Endothelial cell of umbilical vein (primary cell): ENCODE measurements around the gene ETV6. TPM values are rescaled to one million over a fixed set of nuclear protein-coding genes. Genes with fewer than 3 reads are reported as not detected.

Experiments used
- BruUV-seq: library from RNA; stranded (reverse); fragments of 400-500 nt; replicated peaks from 2 replicates; lab custom pipeline; 2021; lab: Mats Ljungman, UMichigan
- CTCF ChIA-PET: fragments of 300-600, 350-600 bp; sonication (Branson Sonifier 250); formaldehyde crosslinking; loops from one replicate; lab custom pipeline; 2021; ENCODE audit warnings: antibody characterized with exemption, inconsistent platforms; lab: Charles Lee
- POLR2A ChIA-PET: fragments of 300-600, 350-600 bp; sonication (Branson Sonifier 250); formaldehyde crosslinking; loops from one replicate; lab custom pipeline; 2021; ENCODE audit warnings: antibody characterized with exemption, inconsistent platforms; lab: Charles Lee
- DNase-seq: peaks from one replicate; pipeline ENCODE4 v3.0.0-alpha.2; 2011; ENCODE audit warnings: low read depth, low spot score
- FAIRE-seq: peaks from 2 replicates; lab custom pipeline; 2011; peaks lifted over from hg19 to GRCh38; lab: Jason Lieb, UNC
- H2AFZ ChIP-seq: 2 replicates; pipeline ENCODE4 v1.6.0; 2012; ENCODE audit warnings: low read depth, low read length, control low read depth, inconsistent platforms
- H3K27ac ChIP-seq: 2 replicates; pipeline ENCODE4 v1.5.1; 2011; ENCODE audit warnings: low read depth, mild to moderate bottlenecking, control low read depth, low read length, moderate library complexity; ENCODE audit not compliant: insufficient read depth
- H3K27me3 ChIP-seq, 2 experiments: 2 replicates each; pipeline versions ENCODE4 v1.6.0 to v1.6.1; 2011; ENCODE audit warnings: low read length in 2 of 2, mixed read lengths in 1 of 2; ENCODE audit not compliant: control insufficient read depth in 2 of 2, insufficient read depth in 2 of 2
- H3K36me3 ChIP-seq, 2 experiments: 2 replicates in 1 of 2; 3 replicates in 1 of 2; pipeline ENCODE4 v1.5.1; 2011; ENCODE audit warnings: low read length in 2 of 2, mild to moderate bottlenecking in 1 of 2, moderate library complexity in 1 of 2; ENCODE audit not compliant: control insufficient read depth in 2 of 2, insufficient read depth in 2 of 2; ENCODE audit errors: extremely low read depth in 1 of 2
- H3K4me1 ChIP-seq: 3 replicates; pipeline ENCODE4 v1.5.1; 2011; ENCODE audit warnings: mild to moderate bottlenecking, low read length; ENCODE audit not compliant: control insufficient read depth, insufficient read depth; ENCODE audit errors: extremely low read depth
- H3K4me2 ChIP-seq: 2 replicates; pipeline ENCODE4 v1.6.1; 2011; ENCODE audit warnings: low read length, control low read depth, mixed read lengths; ENCODE audit not compliant: insufficient read depth
- H3K4me3 ChIP-seq, 3 experiments: fragments of 200-600 bp in 1 of 3; sonication (generic), shearing (Covaris generic) in 1 of 3; replicated peaks in 1 of 3; 2 replicates each; pipeline ENCODE4 v1.5.1; 2011 to 2016; ENCODE audit warnings: control low read depth in 3 of 3, low read length in 3 of 3, mild to moderate bottlenecking in 2 of 3, inconsistent platforms in 1 of 3, low read depth in 1 of 3, moderate library complexity in 1 of 3; ENCODE audit not compliant: insufficient read depth in 1 of 3
- H3K79me2 ChIP-seq: 2 replicates; pipeline ENCODE4 v1.6.0; 2012; ENCODE audit warnings: low read length, inconsistent platforms; ENCODE audit not compliant: control insufficient read depth, insufficient read depth
- H3K9ac ChIP-seq: replicated peaks from 2 replicates; pipeline ENCODE3; 2011; ENCODE audit warnings: low read length, control low read depth; ENCODE audit not compliant: insufficient read depth; ENCODE audit errors: extremely low read depth
- H3K9me1 ChIP-seq: replicated peaks from 3 replicates; pipeline ENCODE4 v1.6.0; 2011; ENCODE audit warnings: mild to moderate bottlenecking, low read length; ENCODE audit not compliant: control insufficient read depth, insufficient read depth; ENCODE audit errors: extremely low read depth
- H3K9me3 ChIP-seq: replicated peaks from 2 replicates; pipeline ENCODE4 v1.5.1; 2012; ENCODE audit warnings: low read length, inconsistent platforms; ENCODE audit not compliant: control insufficient read depth, insufficient read depth
- H4K20me1 ChIP-seq: replicated peaks from 2 replicates; pipeline ENCODE3; 2011; ENCODE audit warnings: mild to moderate bottlenecking, low read length; ENCODE audit not compliant: control insufficient read depth, insufficient read depth; ENCODE audit errors: extremely low read depth
- CTCF ChIP-seq, 2 donors: IDR thresholded peaks; 1 replicate in 1 of 2; 2 replicates in 1 of 2; pipeline ENCODE4 v1.5.1; 2011; ENCODE audit warnings: low read length in 2 of 2, mild to moderate bottlenecking in 2 of 2, moderate library complexity in 2 of 2, control low read depth in 1 of 2, inconsistent platforms in 1 of 2, low read depth in 1 of 2; ENCODE audit not compliant: insufficient read depth in 1 of 2; ENCODE audit errors: extremely low read depth in 1 of 2
- EZH2 ChIP-seq: IDR thresholded peaks from 2 replicates; pipeline ENCODE4 v1.6.1; 2012; ENCODE audit warnings: borderline replicate concordance, low read depth, mild to moderate bottlenecking, moderate library complexity, low read length, inconsistent platforms; ENCODE audit not compliant: severe bottlenecking
- FOS ChIP-seq: IDR thresholded peaks from 2 replicates; pipeline ENCODE4 v1.6.1; 2011; ENCODE audit warnings: mild to moderate bottlenecking, low read length, moderate library complexity, borderline replicate concordance; ENCODE audit not compliant: insufficient read depth
- GATA2 ChIP-seq: IDR thresholded peaks from 2 replicates; pipeline ENCODE4 v1.7.0; 2011; ENCODE audit warnings: low read depth, mild to moderate bottlenecking, moderate library complexity, mixed read lengths, low read length; ENCODE audit not compliant: insufficient read length, insufficient read depth
- JUN ChIP-seq: IDR thresholded peaks from 2 replicates; pipeline ENCODE4 v1.6.1; 2011; ENCODE audit warnings: borderline replicate concordance, low read depth; ENCODE audit not compliant: insufficient read length, insufficient read depth
- MYC ChIP-seq: IDR thresholded peaks from one replicate; pipeline ENCODE4 v1.6.1; 2011; ENCODE audit warnings: mild to moderate bottlenecking, low read depth, low read length
- POLR2A ChIP-seq: IDR thresholded peaks from 2 replicates; pipeline ENCODE4 v1.6.1; 2012; ENCODE audit warnings: low read depth, mild to moderate bottlenecking, control low read depth, low read length
- POLR2AphosphoS5 ChIP-seq: IDR thresholded peaks from 2 replicates; pipeline ENCODE4 v1.6.1; 2012; ENCODE audit warnings: low read depth, mild to moderate bottlenecking, control low read depth, low read length, moderate library complexity; ENCODE audit not compliant: insufficient read depth
- dilution Hi-C: fragments of 300-500 bp; cut with MboI; formaldehyde crosslinking; loops from one replicate; pipeline ENCODE4 v1.15.0; 2019; ENCODE audit warnings: low sequenced_read_pairs; ENCODE audit not compliant: extremely low pct_ligation_motif_present
- intact Hi-C: fragments of 100-400 bp; cut with micrococcal nuclease; formaldehyde crosslinking; loops from one replicate; pipeline ENCODE4 v1.10.0; 2022
- polyA plus RNA-seq, 4 experiments: library from polyadenylated mRNA; depleted of rRNA in 3 of 4; stranded (reverse) in 3 of 4; unstranded in 1 of 4; fragments of >200 nt; gene quantifications; 2 replicates each; pipeline versions ENCODE4 v1.2.1 to v1.2.3, GENCODE V29; 2011 to 2012; ENCODE audit warnings: missing spikeins in 1 of 4
- total RNA-seq: library from RNA; stranded (reverse); gene quantifications from 2 replicates; pipeline ENCODE4 v1.2.3, GENCODE V29; 2021
- TF ChIP-seq, protein P1 (sequence below): IDR thresholded peaks from 2 replicates; pipeline ENCODE4 v1.6.1; 2011; ENCODE audit not compliant: insufficient read depth, insufficient read length

The ETV6 gene
- total and polyA plus RNA-seq, 2 donors (not counting 3 experiments of a cell fraction or from before 2014, with no cell fraction given) = 15.9 to 57.1 TPM

DNA sequence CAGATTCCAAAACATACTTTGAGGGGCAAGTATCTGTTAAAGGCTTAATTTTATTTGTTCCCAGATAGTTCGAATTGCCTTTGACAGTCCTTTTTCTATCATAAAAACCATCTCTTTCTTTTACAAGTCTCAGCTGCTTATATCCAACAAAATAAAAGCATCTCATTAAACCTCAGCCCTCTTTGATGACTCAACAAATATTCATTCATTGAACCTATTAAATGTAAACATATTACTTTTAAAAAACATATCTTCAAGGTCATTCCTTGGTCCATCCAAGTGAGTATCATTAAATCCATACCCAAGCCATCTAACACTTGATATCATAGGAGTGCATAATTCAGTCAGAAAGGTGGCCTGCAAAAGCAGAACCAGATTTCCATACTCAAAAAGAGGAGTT lies 266.6 kb downstream of the ETV6 start:
- Histone ChIP-seq H3K4me1 (no peaks in the 10 kb centered on the region), H3K4me3 (no peak overlapping the region), H3K9me1 (no peaks in the 10 kb centered on the region), H3K9ac (no peak overlapping the region), H4K20me1 (no peaks in the 10 kb centered on the region), H3K27me3 (peaks cover 4 to 16% of the 10 kb centered on the region in 2 experiments), H2AFZ (no peak overlapping the region), H3K79me2 (no peaks in the 10 kb centered on the region), H3K27ac (no peak overlapping the region), H3K9me3 (no peaks in the 10 kb centered on the region), H3K4me2 (no peak overlapping the region), H3K36me3 (no peaks in the 10 kb centered on the region)
- POLR2A ChIA-PET = no interaction called here
- FAIRE-seq (no peak), DNase-seq (no peak)
- TF ChIP-seq, protein P1, sequence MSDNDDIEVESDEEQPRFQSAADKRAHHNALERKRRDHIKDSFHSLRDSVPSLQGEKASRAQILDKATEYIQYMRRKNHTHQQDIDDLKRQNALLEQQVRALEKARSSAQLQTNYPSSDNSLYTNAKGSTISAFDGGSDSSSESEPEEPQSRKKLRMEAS = no peak
- no peak for TF ChIP-seq POLR2A
- TF ChIP-seq CTCF (IDR thresholded peaks at IDR 0.05; ENCODE audit: extremely low read depth in 1 of 2, insufficient read depth in 1 of 2, low read depth in 1 of 2, low read length in 2 of 2) = no peak
- TF ChIP-seq FOS = no peak
- no peak for TF ChIP-seq EZH2
- BruUV-seq = no TSS peak
- intact Hi-C loops = no loop called here
- CTCF ChIA-PET = interaction anchor here (1.0 kb wide), 1 partner anchor 335 kb away, joined by 3 read pairs; no protein-coding TSS in a partner anchor
- dilution Hi-C loops = no loop called here

DNA sequence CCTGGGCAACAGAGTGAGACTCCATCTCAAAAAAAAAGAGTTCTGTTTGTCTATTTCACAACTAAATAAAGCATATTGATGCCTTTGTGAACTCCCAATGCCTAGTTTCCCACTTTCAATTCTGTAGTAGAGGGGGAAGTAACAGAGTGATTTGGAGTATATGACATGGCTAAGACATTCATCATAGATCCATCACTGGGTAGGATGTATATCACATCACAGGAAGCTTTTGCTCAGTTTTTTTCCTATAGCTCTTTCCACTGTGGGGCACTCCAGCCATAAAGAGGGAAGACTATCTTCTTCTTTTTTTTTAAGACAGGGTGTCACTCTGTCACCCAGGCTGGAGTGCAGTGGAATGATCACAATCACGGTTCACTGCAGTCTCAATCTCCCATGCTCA lies 267.3 kb downstream of the ETV6 start:
- H3K9ac ChIP-seq = no peak overlapping the region
- intact Hi-C loops = no loop called here
- H3K4me2 ChIP-seq = no peak overlapping the region
- ChIA-PET POLR2A (no interaction called here), CTCF (interaction anchor here (1.0 kb wide), 1 partner anchor 335 kb away, joined by 3 read pairs; no protein-coding TSS in a partner anchor)
- no peak for DNase-seq
- no TSS peak for BruUV-seq
- H3K9me1 ChIP-seq = no peaks in the 10 kb centered on the region
- no peak overlapping the region for H3K27ac ChIP-seq
- no peaks in the 10 kb centered on the region for H4K20me1 ChIP-seq
- H3K9me3 ChIP-seq = no peaks in the 10 kb centered on the region
- no peak overlapping the region for H3K4me3 ChIP-seq
- dilution Hi-C loops = no loop called here
- TF ChIP-seq MYC = no peak
- TF ChIP-seq POLR2A = no peak
- TF ChIP-seq FOS = no peak
- TF ChIP-seq EZH2 = no peak
- no peak for TF ChIP-seq CTCF (IDR thresholded peaks at IDR 0.05; ENCODE audit: extremely low read depth in 1 of 2, insufficient read depth in 1 of 2, low read depth in 1 of 2, low read length in 2 of 2)
- no peak for TF ChIP-seq POLR2AphosphoS5
- TF ChIP-seq, protein P1 = no peak
- no peak for TF ChIP-seq JUN
- no peak for TF ChIP-seq GATA2
- no peak overlapping the region for H2AFZ ChIP-seq
- H3K4me1 ChIP-seq = no peaks in the 10 kb centered on the region
- FAIRE-seq = no peak
- H3K36me3 ChIP-seq = no peaks in the 10 kb centered on the region
- H3K79me2 ChIP-seq = no peaks in the 10 kb centered on the region
- peaks cover 5 to 18% of the 10 kb centered on the region in 2 experiments for H3K27me3 ChIP-seq
